Gastroesophageal sphincter (tissue), 4 donors: ENCODE results near the gene TMEM35A. TPM values are rescaled to one million over a fixed set of nuclear protein-coding genes. Genes with fewer than 3 reads are reported as not detected.

Source experiments
- ATAC-seq: fragments of 150-250 bp; one replicate; pipeline ENCODE4 v1.9.1; 2016; ENCODE audit warnings: mild to moderate bottlenecking, moderate library complexity
- H3K27ac ChIP-seq, 4 donors: fragments of 200-600 bp; sonication (generic) in 3 of 4; 1 replicate in 3 of 4; 2 replicates in 1 of 4; pipeline ENCODE4 v1.5.1; 2016 to 2019
- H3K27me3 ChIP-seq: fragments of 200-600 bp; sonication (generic); one replicate; pipeline ENCODE4 v1.5.1; 2019
- H3K36me3 ChIP-seq, 2 donors: fragments of 200-600 bp; sonication (generic); one replicate each; pipeline ENCODE4 v1.5.1; 2019; ENCODE audit warnings: control low read depth in 1 of 2
- H3K4me1 ChIP-seq, 3 donors: fragments of 200-600 bp; sonication (generic); 1 replicate in 2 of 3; 2 replicates in 1 of 3; pipeline ENCODE4 v1.5.1; 2016 to 2019; ENCODE audit warnings: control low read depth in 2 of 3
- H3K4me3 ChIP-seq, 2 donors: fragments of 200-600 bp; sonication (generic); one replicate each; pipeline ENCODE4 v1.5.1; 2019; ENCODE audit warnings: mild to moderate bottlenecking in 1 of 2, moderate library complexity in 1 of 2
- H3K9me3 ChIP-seq, 3 donors: fragments of 200-600 bp; sonication (generic); one replicate each; pipeline ENCODE4 v1.5.1; 2017 to 2019; ENCODE audit warnings: control low read depth in 2 of 3
- CTCF ChIP-seq, 4 experiments: fragments of 200-600 bp in 2 of 4; fragments of 450-650 bp in 2 of 4; sonication (generic) in 1 of 4; IDR thresholded peaks; one replicate each; pipeline ENCODE4 v1.5.1; 2017 to 2019; ENCODE audit warnings: antibody characterized with exemption in 4 of 4, mild to moderate bottlenecking in 2 of 4, moderate library complexity in 2 of 4
- EP300 ChIP-seq: sonication (generic); formaldehyde crosslinking; IDR thresholded peaks from one replicate; pipeline ENCODE4 v1.6.1; 2017; ENCODE audit warnings: antibody characterized with exemption, mild to moderate bottlenecking
- POLR2A ChIP-seq, 2 donors: fragments of 450-650 bp; IDR thresholded peaks; one replicate each; pipeline ENCODE4 v1.6.1; 2017; ENCODE audit warnings: antibody characterized with exemption in 2 of 2, mild to moderate bottlenecking in 2 of 2, moderate library complexity in 1 of 2
- POLR2AphosphoS5 ChIP-seq: sonication (generic); formaldehyde crosslinking; IDR thresholded peaks from one replicate; pipeline ENCODE4 v1.6.1; 2017; ENCODE audit warnings: antibody characterized with exemption
- WGBS, 2 donors: methylation state at CpG; one replicate each; pipeline ENCODE4 v1.1.5; 2018; ENCODE audit warnings: low coverage in 1 of 2; 5-methylcytosine and 5-hydroxymethylcytosine counted together
- total RNA-seq, 4 donors: library from RNA; depleted of rRNA; stranded (reverse); fragments of >200 nt; gene quantifications; one replicate each; pipeline ENCODE4 v1.1.0, GENCODE V29; 2016

Gene TMEM35A
- total RNA-seq, 4 donors from 2014 or later: 9.3 to 26.1 (median 16.9) TPM

- Histone ChIP-seq H3K27me3 (no peaks in the 10 kb centered on the region), H3K4me3 (peak within 1 kb of the TSS; percentile 49 to 64), H3K4me1 (no peaks in the 10 kb centered on the region), H3K36me3 (no peaks in the 10 kb centered on the region), H3K9me3 (no peaks in the 10 kb centered on the region), H3K27ac (peak within 1 kb of the TSS; percentile 79 to 98 (median 83))
- ATAC-seq: peak; percentile 99
- peak in 1 of 4 experiments; percentile 13 for TF ChIP-seq CTCF (IDR thresholded peaks at IDR 0.05)
- peak; percentile 24 to 29 for TF ChIP-seq POLR2A (IDR thresholded peaks at IDR 0.05)
- no peak for TF ChIP-seq EP300
- TF ChIP-seq POLR2AphosphoS5: peak; percentile 63
- 0 to 52% methylated on average over 1 to 14 of the region's 48 CpGs for WGBS, 2 donors
Measured at GRCh38 chrX:101097546-101098453, 19.1 kb downstream of the TMEM35A start, which contains the start of gene CENPI. Gene CENPI (plus strand): TSS chrX:101098204. CDS start chrX:101101071, 2,867 bp downstream.

GRCh38 chrX:101108284-101108683 is 29.6 kb downstream of the TMEM35A start:
- WGBS, 2 donors: 89 to 93% methylated on average over 4 of the region's 4 CpGs
- H3K27ac ChIP-seq: no peak overlapping the region
- H3K36me3 ChIP-seq: no peaks in the 10 kb centered on the region
- ATAC-seq: no peak
- H3K4me1 ChIP-seq: no peaks in the 10 kb centered on the region
- no peaks in the 10 kb centered on the region for H3K9me3 ChIP-seq
- TF ChIP-seq POLR2A (IDR thresholded peaks at IDR 0.05) (no peak), EP300 (no peak), CTCF (IDR thresholded peaks at IDR 0.05) (no peak), POLR2AphosphoS5 (no peak)
- H3K4me3 ChIP-seq: no peak overlapping the region
- no peaks in the 10 kb centered on the region for H3K27me3 ChIP-seq

- no peak overlapping the region for H3K27ac ChIP-seq
- no peak overlapping the region for H3K4me3 ChIP-seq
- no peak for ATAC-seq
- H3K27me3 ChIP-seq: no peaks in the 10 kb centered on the region
- WGBS, 2 donors: 52 to 57% methylated on average over 1 to 3 of the region's 3 CpGs
- no peaks in the 10 kb centered on the region for H3K9me3 ChIP-seq
- no peaks in the 10 kb centered on the region for H3K36me3 ChIP-seq
- H3K4me1 ChIP-seq: no peaks in the 10 kb centered on the region
- no peak for TF ChIP-seq EP300
- TF ChIP-seq CTCF (IDR thresholded peaks at IDR 0.05): no peak
- no peak for TF ChIP-seq POLR2AphosphoS5
- TF ChIP-seq POLR2A (IDR thresholded peaks at IDR 0.05): no peak
Measured at GRCh38 chrX:101117701-101118100, 39.0 kb downstream of the TMEM35A start.

- no peaks in the 10 kb centered on the region for H3K27me3 ChIP-seq
- no peak overlapping the region for H3K27ac ChIP-seq
- TF ChIP-seq POLR2A (IDR thresholded peaks at IDR 0.05): no peak
- TF ChIP-seq CTCF (IDR thresholded peaks at IDR 0.05): no peak
- no peak for TF ChIP-seq POLR2AphosphoS5
- TF ChIP-seq EP300: no peak
- no peaks in the 10 kb centered on the region for H3K4me1 ChIP-seq
- H3K36me3 ChIP-seq: no peaks in the 10 kb centered on the region
- no peaks in the 10 kb centered on the region for H3K9me3 ChIP-seq
- no peak overlapping the region for H3K4me3 ChIP-seq
- ATAC-seq: no peak
- 68 to 87% methylated on average over 2 of the region's 2 CpGs for WGBS, 2 donors
Measured at GRCh38 chrX:101136235-101136634, 57.6 kb downstream of the TMEM35A start.

Other genes starting within 250 kb of the TMEM35A start
- gene NOX1, start 204.5 kb upstream of the TMEM35A start, total RNA-seq: under 1 TPM in 1 of 4 donors, not detected in 3; 0.31 TPM
- gene XKRX, start 150.0 kb upstream of the TMEM35A start, total RNA-seq: under 1 TPM in 1 of 4 donors, not detected in 3; 0.16 TPM
- gene ARL13A, start 109.2 kb upstream of the TMEM35A start, total RNA-seq: not detected
- 10 to 100 TPM; 11.3 to 22.7 (median 16.7) TPM for gene TRMT2B, start 26.8 kb upstream of the TMEM35A start, total RNA-seq
- 1 to 10 TPM in 3 of 4 donors, under 1 TPM in 1; 0.93 to 3.1 (median 2.1) TPM for gene CENPI, start 19.3 kb downstream of the TMEM35A start, total RNA-seq
- gene DRP2, start 140.9 kb downstream of the TMEM35A start, total RNA-seq: under 1 TPM; 0.20 to 0.54 (median 0.31) TPM
- under 1 TPM in 1 of 4 donors, not detected in 3; 0.27 TPM for gene TAF7L, start 212.5 kb downstream of the TMEM35A start, total RNA-seq